Prostate gland (tissue), 2 donors: ENCODE measurements around the gene THPO. TPM values are rescaled to one million over a fixed set of nuclear protein-coding genes. Genes with fewer than 3 reads are reported as not detected.

ENCODE experiments used
- DNase-seq: peaks from one replicate; pipeline ENCODE4 v3.0.0-alpha.2; 2019; ENCODE audit warnings: low spot score
- H3K27ac ChIP-seq, 2 donors: fragments of 200-600 bp; sonication (generic); 2 replicates each; pipeline ENCODE4 v1.5.1; 2017 to 2019
- H3K27me3 ChIP-seq: fragments of 200-600 bp; sonication (generic); replicated peaks from 2 replicates; pipeline ENCODE4 v1.5.1; 2019; ENCODE audit not compliant: insufficient read depth
- H3K36me3 ChIP-seq, 2 donors: fragments of 200-600 bp; sonication (generic); 1 replicate in 1 of 2; 2 replicates in 1 of 2; pipeline versions ENCODE4 v1.5.1 to v1.8.1; 2017 to 2019
- H3K4me1 ChIP-seq: fragments of 200-600 bp; sonication (generic); replicated peaks from 2 replicates; pipeline ENCODE4 v1.5.1; 2019
- H3K4me3 ChIP-seq, 2 donors: fragments of 200-600 bp; sonication (generic); 2 replicates each; pipeline ENCODE4 v1.5.1; 2017 to 2019
- H3K9me3 ChIP-seq: fragments of 200-600 bp; sonication (generic); 2 replicates; pipeline ENCODE4 v1.5.1; 2017
- POLR2A ChIP-seq: fragments of 450-650 bp; IDR thresholded peaks from one replicate; pipeline ENCODE4 v1.6.1; 2016; ENCODE audit warnings: antibody characterized with exemption, mild to moderate bottlenecking
- POLR2AphosphoS5 ChIP-seq: sonication (generic); formaldehyde crosslinking; IDR thresholded peaks from one replicate; pipeline ENCODE4 v1.6.1; 2017; ENCODE audit warnings: antibody characterized with exemption
- WGBS: methylation state at CpG from one replicate; pipeline ENCODE4 v1.1.5; 2018; 5-methylcytosine and 5-hydroxymethylcytosine counted together
- intact Hi-C: fragments of 100-400 bp; cut with DNase I; formaldehyde crosslinking; loops from one replicate; pipeline ENCODE4 v1.14.2; 2022
- total RNA-seq, 2 donors: library from RNA; depleted of rRNA; stranded (reverse); fragments of >200 nt; gene quantifications; one replicate each; pipeline ENCODE4 v1.1.0, GENCODE V29; 2016
- TF ChIP-seq, protein P1 (sequence below), 4 experiments: fragments of 200-600 bp in 2 of 4; fragments of 450-650 bp in 2 of 4; sonication (generic) in 2 of 4; IDR thresholded peaks; 1 replicate in 3 of 4; 2 replicates in 1 of 4; pipeline ENCODE4 v1.5.1; 2016 to 2019; ENCODE audit warnings: antibody characterized with exemption in 4 of 4, mild to moderate bottlenecking in 2 of 4, moderate library complexity in 2 of 4

Gene THPO
- total RNA-seq, 2 donors from 2014 or later, result not detected

- Histone ChIP-seq H3K4me1 (no peaks in the 10 kb centered on the region), H3K9me3 (no peaks in the 10 kb centered on the region), H3K27me3 (no peaks in the 10 kb centered on the region), H3K4me3 (no peak overlapping the region), H3K36me3 (peaks cover 64 to 81% of the 10 kb centered on the region in 2 donors), H3K27ac (no peak overlapping the region)
- intact Hi-C loops, result no loop called here
- WGBS, result 43% methylated on average over 3 of the region's 3 CpGs
- no peak for TF ChIP-seq POLR2A
- no peak for TF ChIP-seq POLR2AphosphoS5
- TF ChIP-seq, protein P1, sequence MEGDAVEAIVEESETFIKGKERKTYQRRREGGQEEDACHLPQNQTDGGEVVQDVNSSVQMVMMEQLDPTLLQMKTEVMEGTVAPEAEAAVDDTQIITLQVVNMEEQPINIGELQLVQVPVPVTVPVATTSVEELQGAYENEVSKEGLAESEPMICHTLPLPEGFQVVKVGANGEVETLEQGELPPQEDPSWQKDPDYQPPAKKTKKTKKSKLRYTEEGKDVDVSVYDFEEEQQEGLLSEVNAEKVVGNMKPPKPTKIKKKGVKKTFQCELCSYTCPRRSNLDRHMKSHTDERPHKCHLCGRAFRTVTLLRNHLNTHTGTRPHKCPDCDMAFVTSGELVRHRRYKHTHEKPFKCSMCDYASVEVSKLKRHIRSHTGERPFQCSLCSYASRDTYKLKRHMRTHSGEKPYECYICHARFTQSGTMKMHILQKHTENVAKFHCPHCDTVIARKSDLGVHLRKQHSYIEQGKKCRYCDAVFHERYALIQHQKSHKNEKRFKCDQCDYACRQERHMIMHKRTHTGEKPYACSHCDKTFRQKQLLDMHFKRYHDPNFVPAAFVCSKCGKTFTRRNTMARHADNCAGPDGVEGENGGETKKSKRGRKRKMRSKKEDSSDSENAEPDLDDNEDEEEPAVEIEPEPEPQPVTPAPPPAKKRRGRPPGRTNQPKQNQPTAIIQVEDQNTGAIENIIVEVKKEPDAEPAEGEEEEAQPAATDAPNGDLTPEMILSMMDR (IDR thresholded peaks at IDR 0.05), result no peak
- no peak for DNase-seq
These were observed 49.5 kb downstream of the THPO start for GRCh38 chr3:184328516-184328915.

DNA sequence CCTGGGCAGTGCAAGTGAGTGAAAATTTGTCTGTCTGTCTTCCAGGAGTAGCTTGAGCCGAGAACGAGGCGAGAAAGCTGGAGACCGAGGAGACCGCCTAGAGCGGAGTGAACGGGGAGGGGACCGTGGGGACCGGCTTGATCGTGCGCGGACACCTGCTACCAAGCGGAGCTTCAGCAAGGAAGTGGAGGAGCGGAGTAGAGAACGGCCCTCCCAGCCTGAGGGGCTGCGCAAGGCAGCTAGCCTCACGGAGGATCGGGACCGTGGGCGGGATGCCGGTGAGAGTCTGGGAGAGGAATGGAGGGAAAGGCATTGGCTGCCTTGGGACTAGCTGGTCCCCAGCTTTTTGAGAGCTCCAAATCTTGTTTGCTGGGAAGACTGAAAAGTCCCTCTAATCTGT lies 50.8 kb downstream of the THPO start:
- 92% methylated on average over 21 of the region's 21 CpGs for WGBS
- Histone ChIP-seq H3K4me1 (no peaks in the 10 kb centered on the region), H3K9me3 (no peaks in the 10 kb centered on the region), H3K36me3 (peaks cover 77 to 87% of the 10 kb centered on the region in 2 donors), H3K4me3 (no peak overlapping the region), H3K27ac (no peak overlapping the region), H3K27me3 (no peaks in the 10 kb centered on the region)
- TF ChIP-seq, protein P1 (IDR thresholded peaks at IDR 0.05), result no peak
- no peak for TF ChIP-seq POLR2A
- TF ChIP-seq POLR2AphosphoS5, result no peak
- intact Hi-C loops, result no loop called here
- DNase-seq, result no peak

DNA sequence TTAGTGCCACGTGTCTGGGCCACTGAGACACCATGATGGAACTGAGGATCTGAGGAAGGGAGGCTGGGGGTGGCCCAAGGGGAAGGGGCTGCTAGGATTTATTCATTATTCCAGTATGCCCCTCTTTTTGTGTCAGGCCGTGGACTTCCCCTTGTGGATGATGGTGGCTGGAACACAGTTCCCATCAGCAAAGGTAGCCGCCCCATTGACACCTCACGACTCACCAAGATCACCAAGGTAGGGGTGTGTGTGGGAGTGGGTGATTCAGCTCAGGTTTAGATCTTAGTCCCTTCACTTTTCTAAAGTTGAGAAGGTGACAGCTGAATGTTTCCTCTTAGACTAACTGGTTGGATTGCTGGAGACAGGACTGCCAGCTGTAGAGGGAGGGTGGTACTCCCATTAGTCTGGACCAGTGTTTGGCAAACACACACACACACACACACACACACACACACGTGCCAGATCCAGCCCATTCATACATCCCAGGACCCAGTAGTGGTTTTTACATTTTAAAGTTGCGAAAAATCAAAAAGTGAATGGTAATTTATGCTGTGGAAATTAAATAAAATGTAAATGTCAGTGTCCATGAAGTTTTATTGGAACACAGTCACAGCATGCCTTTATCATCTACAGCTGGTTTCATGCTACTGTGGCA lies 52.2 kb downstream of the THPO start:
- Histone ChIP-seq H3K36me3 (peaks cover 78 to 88% of the 10 kb centered on the region in 2 donors), H3K4me1 (peaks cover under 1% of the 10 kb centered on the region), H3K27me3 (no peaks in the 10 kb centered on the region), H3K9me3 (no peaks in the 10 kb centered on the region), H3K27ac (no peak overlapping the region), H3K4me3 (no peak overlapping the region)
- no peak for DNase-seq
- 82% methylated on average over 6 of the region's 6 CpGs for WGBS
- intact Hi-C loops, result no loop called here
- TF ChIP-seq POLR2AphosphoS5 (no peak), POLR2A (no peak)
- TF ChIP-seq, protein P1 (IDR thresholded peaks at IDR 0.05), result no peak

GRCh38 chr3:184325269-184325668 lies 52.7 kb downstream of the THPO start:
- Histone ChIP-seq H3K4me3 (no peak overlapping the region), H3K9me3 (no peaks in the 10 kb centered on the region), H3K27ac (no peak overlapping the region), H3K4me1 (peaks cover 4% of the 10 kb centered on the region), H3K27me3 (no peaks in the 10 kb centered on the region), H3K36me3 (peaks cover 78 to 90% of the 10 kb centered on the region in 2 donors)
- TF ChIP-seq, protein P1 (IDR thresholded peaks at IDR 0.05), result no peak
- TF ChIP-seq POLR2A (no peak), POLR2AphosphoS5 (no peak)
- no peak for DNase-seq
- intact Hi-C loops, result no loop called here
- WGBS, result 85% methylated on average over 13 of the region's 13 CpGs

DNA sequence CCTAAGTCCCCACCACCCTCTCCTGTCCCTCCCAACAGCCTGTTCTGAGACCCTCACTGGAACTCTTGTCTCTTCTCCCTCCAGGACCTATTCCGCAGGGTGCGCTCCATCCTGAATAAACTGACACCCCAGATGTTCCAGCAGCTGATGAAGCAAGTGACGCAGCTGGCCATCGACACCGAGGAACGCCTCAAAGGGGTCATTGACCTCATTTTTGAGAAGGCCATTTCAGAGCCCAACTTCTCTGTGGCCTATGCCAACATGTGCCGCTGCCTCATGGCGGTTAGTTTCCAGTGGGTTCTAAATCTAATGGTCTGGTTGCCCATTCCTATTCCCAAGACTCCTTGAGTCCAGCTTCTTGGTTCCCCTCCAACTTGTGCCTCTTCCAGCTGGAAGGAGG lies 54.3 kb downstream of the THPO start:
- Histone ChIP-seq H3K9me3 (no peaks in the 10 kb centered on the region), H3K4me1 (peaks cover 15% of the 10 kb centered on the region), H3K4me3 (no peak overlapping the region), H3K27ac (no peak overlapping the region), H3K36me3 (peaks cover 72 to 75% of the 10 kb centered on the region in 2 donors), H3K27me3 (no peaks in the 10 kb centered on the region)
- no peak for DNase-seq
- intact Hi-C loops, result no loop called here
- TF ChIP-seq, protein P1 (IDR thresholded peaks at IDR 0.05), result no peak
- no peak for TF ChIP-seq POLR2AphosphoS5
- no peak for TF ChIP-seq POLR2A
- 93% methylated on average over 8 of the region's 8 CpGs for WGBS
